ENCODE measurements around the gene PLS3.

Gene PLS3

GRCh38 chrX:115595049-115595448 is 34.1 kb downstream of the PLS3 start:
- no peak for TF ChIP-seq EGR1 (IDR thresholded peaks at IDR 0.05)
- no peak for TF ChIP-seq ZBTB7A (IDR thresholded peaks at IDR 0.05; ENCODE audit: low read depth)
- TF ChIP-seq FOXM1 (IDR thresholded peaks at IDR 0.05; ENCODE audit: borderline replicate concordance, low read depth), result no peak
- no peak for TF ChIP-seq TAF1 (IDR thresholded peaks at IDR 0.05; ENCODE audit: low read depth)
- TF ChIP-seq RAD21 (IDR thresholded peaks at IDR 0.05; ENCODE audit: low read depth), result no peak
- no peak for TF ChIP-seq TCF12 (IDR thresholded peaks at IDR 0.05; ENCODE audit: low read depth)
- no peak for TF ChIP-seq USF1 (IDR thresholded peaks at IDR 0.05)
- no peak for TF ChIP-seq TEAD4 (IDR thresholded peaks at IDR 0.05)
- TF ChIP-seq NFIC (IDR thresholded peaks at IDR 0.05), result no peak
- TF ChIP-seq YY1 (IDR thresholded peaks at IDR 0.05; ENCODE audit: low read depth), result no peak
- TF ChIP-seq CREB1 (IDR thresholded peaks at IDR 0.05; ENCODE audit: low read depth), result no peak
- TF ChIP-seq EP300 (IDR thresholded peaks at IDR 0.05; ENCODE audit: borderline replicate concordance), result no peak
- no peak for TF ChIP-seq CEBPB (IDR thresholded peaks at IDR 0.05)
- TF ChIP-seq REST (IDR thresholded peaks at IDR 0.05; ENCODE audit: low read depth), result no peak
- no peak for TF ChIP-seq MAX (IDR thresholded peaks at IDR 0.05)

GRCh38 chrX:115598556-115598955 is 37.6 kb downstream of the PLS3 start:
- TF ChIP-seq EGR1 (IDR thresholded peaks at IDR 0.05) (no peak), YY1 (IDR thresholded peaks at IDR 0.05; ENCODE audit: low read depth) (no peak), USF1 (IDR thresholded peaks at IDR 0.05) (no peak), ZBTB7A (IDR thresholded peaks at IDR 0.05; ENCODE audit: low read depth) (no peak), TAF1 (IDR thresholded peaks at IDR 0.05; ENCODE audit: low read depth) (no peak), TCF12 (IDR thresholded peaks at IDR 0.05; ENCODE audit: low read depth) (no peak), CEBPB (IDR thresholded peaks at IDR 0.05) (no peak), CREB1 (IDR thresholded peaks at IDR 0.05; ENCODE audit: low read depth) (no peak), MAX (IDR thresholded peaks at IDR 0.05) (no peak), TEAD4 (IDR thresholded peaks at IDR 0.05) (no peak)

- TF ChIP-seq REST (IDR thresholded peaks at IDR 0.05; ENCODE audit: low read depth) (no peak), EP300 (IDR thresholded peaks at IDR 0.05; ENCODE audit: borderline replicate concordance) (no peak), MAX (IDR thresholded peaks at IDR 0.05) (no peak), FOXM1 (IDR thresholded peaks at IDR 0.05; ENCODE audit: borderline replicate concordance, low read depth) (no peak), TCF12 (IDR thresholded peaks at IDR 0.05; ENCODE audit: low read depth) (no peak), TAF1 (IDR thresholded peaks at IDR 0.05; ENCODE audit: low read depth) (no peak), EGR1 (IDR thresholded peaks at IDR 0.05) (no peak), ZBTB7A (IDR thresholded peaks at IDR 0.05; ENCODE audit: low read depth) (no peak), CEBPB (IDR thresholded peaks at IDR 0.05) (no peak), TEAD4 (IDR thresholded peaks at IDR 0.05) (no peak), YY1 (IDR thresholded peaks at IDR 0.05; ENCODE audit: low read depth) (no peak), USF1 (IDR thresholded peaks at IDR 0.05) (no peak)
These were observed 41.3 kb downstream of the PLS3 start for GRCh38 chrX:115602308-115602707.

- TF ChIP-seq TEAD4 (IDR thresholded peaks at IDR 0.05), result no peak
- TF ChIP-seq TCF12 (IDR thresholded peaks at IDR 0.05; ENCODE audit: low read depth), result no peak
- no peak for TF ChIP-seq TAF1 (IDR thresholded peaks at IDR 0.05; ENCODE audit: low read depth)
- TF ChIP-seq CREB1 (IDR thresholded peaks at IDR 0.05; ENCODE audit: low read depth), result no peak
These were observed 41.9 kb downstream of the PLS3 start for GRCh38 chrX:115602729-115603389.

GRCh38 chrX:115603534-115604074 is 42.6 kb downstream of the PLS3 start:
- no peak for TF ChIP-seq FOXM1 (IDR thresholded peaks at IDR 0.05; ENCODE audit: borderline replicate concordance, low read depth)
- no peak for TF ChIP-seq REST (IDR thresholded peaks at IDR 0.05; ENCODE audit: low read depth)
- TF ChIP-seq ZBTB7A (IDR thresholded peaks at IDR 0.05; ENCODE audit: low read depth), result no peak
- no peak for TF ChIP-seq CEBPB (IDR thresholded peaks at IDR 0.05)
- no peak for TF ChIP-seq MAX (IDR thresholded peaks at IDR 0.05)
- no peak for TF ChIP-seq EGR1 (IDR thresholded peaks at IDR 0.05)
- no peak for TF ChIP-seq EP300 (IDR thresholded peaks at IDR 0.05; ENCODE audit: borderline replicate concordance)
- no peak for TF ChIP-seq TCF12 (IDR thresholded peaks at IDR 0.05; ENCODE audit: low read depth)
- TF ChIP-seq CREB1 (IDR thresholded peaks at IDR 0.05; ENCODE audit: low read depth), result no peak
- TF ChIP-seq USF1 (IDR thresholded peaks at IDR 0.05), result no peak
- TF ChIP-seq RAD21 (IDR thresholded peaks at IDR 0.05; ENCODE audit: low read depth), result no peak
- no peak for TF ChIP-seq NFIC (IDR thresholded peaks at IDR 0.05)
- TF ChIP-seq TEAD4 (IDR thresholded peaks at IDR 0.05), result no peak
- no peak for TF ChIP-seq YY1 (IDR thresholded peaks at IDR 0.05; ENCODE audit: low read depth)
- TF ChIP-seq TAF1 (IDR thresholded peaks at IDR 0.05; ENCODE audit: low read depth), result no peak
